K562 (cell line): Measurements from ENCODE around the gene GP2. TPM values are rescaled to one million over a fixed set of nuclear protein-coding genes. Genes with fewer than 3 reads are reported as not detected.

Experiments used
- ATAC-seq: fragments of 200-7000 bp; cut with Tn5 transposase; 3 replicates; pipeline ENCODE4 v1.9.1; 2020; ENCODE audit warnings: moderate library complexity
- BruUV-seq: library from RNA; stranded (reverse); fragments of 400-500 nt; replicated peaks from 2 replicates; lab custom pipeline; 2021; lab: Mats Ljungman, UMichigan
- CTCF ChIA-PET: fragments of 300-600 bp; formaldehyde crosslinking; extraction: SDS; loops from one replicate; lab custom pipeline; 2021; ENCODE audit warnings: low intra/inter-chr PET ratio; lab: Yijun Ruan, JAX
- POLR2A ChIA-PET: fragments of 300-600, 350-650 bp; sonication (Branson Sonifier 250); formaldehyde crosslinking; extraction: SDS; loops from one replicate; lab custom pipeline; 2021; ENCODE audit warnings: antibody characterized with exemption, inconsistent platforms; lab: Yijun Ruan, JAX
- DNase-seq, 4 experiments: peaks; one replicate each; pipeline versions ENCODE4 v3.0.0 to v3.0.0-alpha.2; 2011 to 2018; ENCODE audit warnings: low spot score in 3 of 4, mixed read lengths in 3 of 4; ENCODE audit errors: extremely low read depth in 1 of 4
- FAIRE-seq: peaks from 2 replicates; lab custom pipeline; 2011; peaks lifted over from hg19 to GRCh38; lab: Jason Lieb, UNC
- H2AFZ ChIP-seq: 2 replicates; pipeline ENCODE4 v1.6.0; 2011; ENCODE audit warnings: low read depth, low read length, control low read depth, inconsistent platforms
- H3K27ac ChIP-seq: fragments of 200-600 bp; 3 replicates; pipeline ENCODE4 v1.8.0; 2011; ENCODE audit warnings: low read depth, mild to moderate bottlenecking, control low read depth, inconsistent platforms, low read length, moderate library complexity, mixed read lengths; ENCODE audit errors: extremely low read depth
- H3K27me3 ChIP-seq, 2 experiments: fragments of 300-600 bp in 1 of 2; 2 replicates in 1 of 2; 3 replicates in 1 of 2; pipeline versions ENCODE4 v1.6.0 to v1.8.0; 2011; ENCODE audit warnings: inconsistent platforms in 2 of 2, low read length in 2 of 2, mild to moderate bottlenecking in 1 of 2, mixed read lengths in 1 of 2, moderate library complexity in 1 of 2; ENCODE audit not compliant: control insufficient read depth in 2 of 2, insufficient read depth in 2 of 2
- H3K36me3 ChIP-seq: fragments of 300-600 bp; 3 replicates; pipeline ENCODE4 v1.8.0; 2011; ENCODE audit warnings: mild to moderate bottlenecking, low read length, inconsistent platforms; ENCODE audit not compliant: control insufficient read depth, insufficient read depth
- H3K4me1 ChIP-seq, 2 experiments: fragments of 200-600 bp in 1 of 2; replicated peaks in 1 of 2; 2 replicates in 1 of 2; 3 replicates in 1 of 2; pipeline versions ENCODE4 v1.5.1 to v1.8.0; 2011; ENCODE audit warnings: inconsistent platforms in 2 of 2, low read length in 2 of 2, mild to moderate bottlenecking in 1 of 2, mixed read lengths in 1 of 2, moderate library complexity in 1 of 2; ENCODE audit not compliant: control insufficient read depth in 2 of 2, insufficient read depth in 2 of 2
- H3K4me2 ChIP-seq: 2 replicates; pipeline ENCODE4 v1.6.1; 2011; ENCODE audit warnings: low read length, control low read depth, inconsistent platforms, mixed read lengths; ENCODE audit not compliant: insufficient read depth
- H3K4me3 ChIP-seq: fragments of 200-600 bp; sonication (generic), shearing (Covaris generic); 2 replicates; pipeline ENCODE4 v1.5.1; 2016; ENCODE audit warnings: control low read depth, inconsistent platforms
- H3K79me2 ChIP-seq: fragments of 200-600 bp; 3 replicates; pipeline ENCODE4 v1.8.0; 2011; ENCODE audit warnings: low read length, inconsistent platforms; ENCODE audit not compliant: control insufficient read depth, insufficient read depth
- H3K9ac ChIP-seq, 2 experiments: 2 replicates each; pipeline versions ENCODE4 v1.6.0 to v1.6.1; 2011; ENCODE audit warnings: low read depth in 2 of 2, low read length in 2 of 2, control low read depth in 1 of 2, inconsistent platforms in 1 of 2, mild to moderate bottlenecking in 1 of 2, mixed read lengths in 1 of 2; ENCODE audit not compliant: insufficient read depth in 1 of 2
- H3K9me1 ChIP-seq: one replicate; pipeline ENCODE4 v1.6.0; 2011; ENCODE audit warnings: inconsistent platforms, mild to moderate bottlenecking, low read length, moderate library complexity; ENCODE audit not compliant: control insufficient read depth, insufficient read depth
- H3K9me3 ChIP-seq: replicated peaks from 2 replicates; pipeline ENCODE4 v1.5.1; 2011; ENCODE audit warnings: low read depth, low read length, inconsistent platforms; ENCODE audit not compliant: control insufficient read depth, insufficient read depth
- H4K20me1 ChIP-seq: replicated peaks from 2 replicates; pipeline ENCODE4 v1.6.1; 2011; ENCODE audit warnings: low read length, inconsistent platforms, mixed read lengths; ENCODE audit not compliant: control insufficient read depth, insufficient read depth
- NR2C1 ChIP-seq, 2 experiments: fragments of 450-650 bp; IDR thresholded peaks; 2 replicates each; pipeline ENCODE4 v1.6.1; 2017; ENCODE audit warnings: mild to moderate bottlenecking in 2 of 2, antibody characterized with exemption in 1 of 2, inconsistent platforms in 1 of 2, missing compliant biosample characterization in 1 of 2, missing genetic modification characterization in 1 of 2
- NR2C2 ChIP-seq, 2 experiments: fragments of 200-800 bp in 1 of 2; sonication (Bioruptor generic) in 1 of 2; sonication (generic) in 1 of 2; formaldehyde crosslinking in 1 of 2; IDR thresholded peaks; 2 replicates each; pipeline versions ENCODE4 v1.6.1 to v1.8.0; 2016 to 2022; ENCODE audit warnings: mild to moderate bottlenecking in 1 of 2, missing compliant biosample characterization in 1 of 2, missing genetic modification characterization in 1 of 2, missing genetic modification reagents in 1 of 2
- ZBTB12 ChIP-seq: fragments of 250-450 bp; sonication (Bioruptor Pico); IDR thresholded peaks from 2 replicates; pipeline ENCODE4 v1.4.0; 2020
- WGBS: fragments of 100-300 bp; shearing (Covaris generic); methylation state at CpG from one replicate; pipeline ENCODE4 v1.1.6; 2016; ENCODE audit warnings: low coverage, mixed read lengths; ENCODE audit not compliant: insufficient coverage; ENCODE audit errors: missing lambda C conversion rate; 5-methylcytosine and 5-hydroxymethylcytosine counted together
- in situ Hi-C: fragments of 300-500 bp; cut with MboI; formaldehyde crosslinking; loops from 4 replicates; pipeline ENCODE4 v1.15.0; 2018; ENCODE audit warnings: inconsistent platforms, mixed read lengths
- intact Hi-C: fragments of 100-400 bp; cut with micrococcal nuclease; formaldehyde crosslinking; loops from 2 replicates; pipeline ENCODE4 v1.14.2; 2022
- polyA plus RNA-seq, 8 experiments: library from polyadenylated mRNA; depleted of rRNA in 4 of 8; stranded (reverse) in 5 of 8; unstranded in 3 of 8; fragments of >200 nt; fragmentation: Nextera tagmentation in 2 of 8; fragmentation: Illumina TruSeq in 1 of 8; extraction: Ambion mirVana in 2 of 8; extraction: Trizol in 1 of 8; gene quantifications; 2 replicates each; pipeline versions ENCODE4 v1.2.1 to v1.2.3, GENCODE V29; 2011 to 2014; ENCODE audit warnings: inconsistent platforms in 1 of 8, missing spikeins in 1 of 8
- total RNA-seq, 7 experiments: library from RNA; depleted of rRNA in 6 of 7; stranded (reverse); fragments of >200 nt in 6 of 7; fragmentation: Illumina TruSeq in 2 of 7; extraction: Trizol in 2 of 7; gene quantifications; 2 replicates each; pipeline versions ENCODE4 v1.2.1 to v1.2.3, GENCODE V29; 2011 to 2021; ENCODE audit warnings: low replicate concordance in 1 of 7

GP2 gene
- total and polyA plus RNA-seq, 9 of the 15 experiments (the other 6 are each of a cell fraction or from before 2014, with no cell fraction given), result 5.9 TPM; not detected in 8

- no peak overlapping the region for H3K9ac ChIP-seq
- H3K36me3 ChIP-seq, result no peaks in the 10 kb centered on the region
- H3K9me1 ChIP-seq, result no peaks in the 10 kb centered on the region
- no peak overlapping the region for H2AFZ ChIP-seq
- POLR2A ChIA-PET, result no interaction called here
- ATAC-seq (no peak), DNase-seq (no peak), FAIRE-seq (no peak)
- TF ChIP-seq NR2C2 (CRISPR knock-in tag; IDR thresholded peaks at IDR 0.05) (no peak), NR2C2 (tag; IDR thresholded peaks at IDR 0.05) (peak; percentile 72), NR2C1 (IDR thresholded peaks at IDR 0.05) (peak; percentile 81), NR2C1 (tag; IDR thresholded peaks at IDR 0.05) (peak; percentile 80), ZBTB12 (CRISPR knock-in tag) (no peak)
- intact Hi-C loops, result no loop called here
- H3K4me2 ChIP-seq, result no peak overlapping the region
- peaks cover 0 to 12% of the 10 kb centered on the region in 2 experiments; a peak in 4 of 5 replicates for H3K27me3 ChIP-seq
- in situ Hi-C loops, result no loop called here
- H3K79me2 ChIP-seq, result no peaks in the 10 kb centered on the region
- no peaks in the 10 kb centered on the region for H3K4me1 ChIP-seq
- no peaks in the 10 kb centered on the region for H3K9me3 ChIP-seq
- no TSS peak for BruUV-seq
- H4K20me1 ChIP-seq, result no peaks in the 10 kb centered on the region
- 0% methylated on average over 6 of the region's 6 CpGs for WGBS
- CTCF ChIA-PET, result no interaction called here
- no peak overlapping the region for H3K27ac ChIP-seq
- H3K4me3 ChIP-seq, result no peak overlapping the region
These were observed 41.3 kb downstream of the GP2 start for GRCh38 chr16:20285993-20286499.
